ENCODE measurements around the gene FOXB1. TPM values are rescaled to one million over a fixed set of nuclear protein-coding genes. Genes with fewer than 3 reads are reported as not detected.

The FOXB1 gene
- total and polyA plus RNA-seq, 9 of the 15 experiments (the other 6 are each of a cell fraction or from before 2014, with no cell fraction given): not detected

- TF ChIP-seq UBTF (IDR thresholded peaks at IDR 0.05; ENCODE audit: borderline replicate concordance in 1 of 2, low read depth in 2 of 2, low read length in 2 of 2): no peak
- no peak for TF ChIP-seq RNF219 (CRISPR knock-in tag; IDR thresholded peaks at IDR 0.05)
- no peak for TF ChIP-seq NFATC3 (IDR thresholded peaks at IDR 0.05)
- TF ChIP-seq ZNF740 (CRISPR knock-in tag; IDR thresholded peaks at IDR 0.05): no peak
- peak in 1 of 2 experiments; percentile 34; a peak in 1 of 4 replicates for TF ChIP-seq ZNF740 (tag; IDR thresholded peaks at IDR 0.05)
- no peak for TF ChIP-seq ADNP (tag; IDR thresholded peaks at IDR 0.05)
- TF ChIP-seq SMAD1 (IDR thresholded peaks at IDR 0.05; ENCODE audit: low read depth, low read length, partially characterized antibody): no peak
- no peak for TF ChIP-seq TRIM25 (IDR thresholded peaks at IDR 0.05; ENCODE audit: borderline replicate concordance)
- TF ChIP-seq YY1 (IDR thresholded peaks at IDR 0.05; ENCODE audit: borderline replicate concordance in 1 of 3, control insufficient read depth in 1 of 3, extremely low read depth in 1 of 3, insufficient read depth in 3 of 3, insufficient read length in 1 of 3, insufficient replicate concordance in 2 of 3, low read depth in 1 of 3, low read length in 2 of 3): no peak
- no peak for TF ChIP-seq RFX1 (IDR thresholded peaks at IDR 0.05)
- no peak for TF ChIP-seq SMAD2 (IDR thresholded peaks at IDR 0.05; ENCODE audit: low read depth, low read length)
- no peak for TF ChIP-seq BRF2 (IDR thresholded peaks at IDR 0.05; ENCODE audit: borderline replicate concordance, insufficient read depth, insufficient read length)
- no peak for TF ChIP-seq ZNF280B (CRISPR knock-in tag; IDR thresholded peaks at IDR 0.05)
- TF ChIP-seq KAT7 (CRISPR knock-in tag; IDR thresholded peaks at IDR 0.05; ENCODE audit: borderline replicate concordance): no peak
- no peak for TF ChIP-seq SMARCE1 (IDR thresholded peaks at IDR 0.05)
Observed at GRCh38 chr15:60021589-60022378, 17.7 kb downstream of the FOXB1 start (continued).
